HUES64 (cell line): ENCODE data around the gene SAMD8.
"Not testable (repeated sequence)": the region's sequence is repeated elsewhere in the genome, so short reads cannot be mapped to it uniquely, and the experiment has no call there.

Experiments used
- H3K27ac ChIP-seq: 2 replicates; pipeline ENCODE4 v1.7.0; 2013; ENCODE audit warnings: low read depth, low read length, inconsistent platforms
- H3K27me3 ChIP-seq: 2 replicates; pipeline ENCODE4 v1.6.1; 2013; ENCODE audit warnings: mild to moderate bottlenecking, low read length; ENCODE audit not compliant: insufficient read depth
- H3K36me3 ChIP-seq: 2 replicates; pipeline ENCODE4 v1.6.1; 2013; ENCODE audit warnings: mild to moderate bottlenecking, low read length; ENCODE audit not compliant: insufficient read depth
- H3K4me1 ChIP-seq: 2 replicates; pipeline ENCODE4 v1.6.1; 2013; ENCODE audit warnings: mild to moderate bottlenecking, low read length, moderate library complexity; ENCODE audit not compliant: insufficient read depth
- H3K4me3 ChIP-seq: 2 replicates; pipeline ENCODE4 v1.5.1; 2013; ENCODE audit warnings: mild to moderate bottlenecking, low read length, moderate library complexity
- H3K9ac ChIP-seq: 2 replicates; pipeline ENCODE4 v1.6.1; 2013; ENCODE audit warnings: mild to moderate bottlenecking, low read depth, low read length
- H3K9me3 ChIP-seq: 2 replicates; pipeline ENCODE4 v1.6.1; 2013; ENCODE audit warnings: low read depth, low read length; ENCODE audit not compliant: insufficient read depth
- WGBS: fragments of 150-250, 120-280 bp; methylation state at CpG from one replicate; pipeline ENCODE4 v1.1.7; 2013; ENCODE audit warnings: missing lambda C conversion rate; 5-methylcytosine and 5-hydroxymethylcytosine counted together

The SAMD8 gene

DNA sequence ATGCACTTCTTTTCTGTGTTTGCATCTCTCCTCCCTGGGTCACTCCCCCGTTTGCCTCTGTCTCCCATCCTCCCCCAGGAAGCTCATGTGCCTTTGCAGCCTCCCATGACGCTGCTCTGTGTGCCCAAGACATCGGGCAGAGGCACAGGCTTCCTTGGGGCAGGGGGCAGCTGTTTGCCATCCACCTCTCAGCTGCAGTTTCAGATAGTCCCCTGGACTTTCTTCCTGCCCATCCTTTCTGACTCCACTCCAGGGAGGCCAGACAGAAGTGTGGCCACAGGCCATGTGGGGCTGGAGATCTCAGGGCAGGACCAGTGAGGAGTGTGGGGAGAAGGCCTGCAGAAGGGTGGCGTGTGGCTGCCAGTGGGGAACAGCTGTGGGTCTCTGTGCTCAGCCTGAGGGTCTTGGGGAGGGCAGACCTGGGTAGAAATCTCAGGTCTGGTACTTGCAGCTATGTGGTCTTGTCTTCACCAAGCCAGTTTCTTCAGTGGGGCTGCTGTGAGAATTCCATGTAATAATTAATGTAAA, 10.6 kb upstream of the SAMD8 start:
- Histone ChIP-seq H3K27me3 (no peaks in the 10 kb centered on the region), H3K27ac (0 out of 2 replicates have a peak overlapping the region, but pooled peaks have one; percentile 32), H3K9ac (no peak overlapping the region), H3K36me3 (no peaks in the 10 kb centered on the region), H3K4me1 (peaks cover 10% of the 10 kb centered on the region), H3K4me3 (no peak overlapping the region), H3K9me3 (no peaks in the 10 kb centered on the region)
- 40% methylated on average over 4 of the region's 4 CpGs for WGBS

GRCh38 chr10:75101416-75102251, 9.8 kb upstream of the SAMD8 start:
- no peaks in the 10 kb centered on the region for H3K27me3 ChIP-seq
- no peak overlapping the region for H3K4me3 ChIP-seq
- no peak overlapping the region for H3K9ac ChIP-seq
- H3K9me3 ChIP-seq, result no peaks in the 10 kb centered on the region
- WGBS, result 95% methylated on average over 12 of the region's 12 CpGs
- no peaks in the 10 kb centered on the region for H3K36me3 ChIP-seq
- H3K4me1 ChIP-seq, result peaks cover 13% of the 10 kb centered on the region
- H3K27ac ChIP-seq, result no peak overlapping the region

DNA sequence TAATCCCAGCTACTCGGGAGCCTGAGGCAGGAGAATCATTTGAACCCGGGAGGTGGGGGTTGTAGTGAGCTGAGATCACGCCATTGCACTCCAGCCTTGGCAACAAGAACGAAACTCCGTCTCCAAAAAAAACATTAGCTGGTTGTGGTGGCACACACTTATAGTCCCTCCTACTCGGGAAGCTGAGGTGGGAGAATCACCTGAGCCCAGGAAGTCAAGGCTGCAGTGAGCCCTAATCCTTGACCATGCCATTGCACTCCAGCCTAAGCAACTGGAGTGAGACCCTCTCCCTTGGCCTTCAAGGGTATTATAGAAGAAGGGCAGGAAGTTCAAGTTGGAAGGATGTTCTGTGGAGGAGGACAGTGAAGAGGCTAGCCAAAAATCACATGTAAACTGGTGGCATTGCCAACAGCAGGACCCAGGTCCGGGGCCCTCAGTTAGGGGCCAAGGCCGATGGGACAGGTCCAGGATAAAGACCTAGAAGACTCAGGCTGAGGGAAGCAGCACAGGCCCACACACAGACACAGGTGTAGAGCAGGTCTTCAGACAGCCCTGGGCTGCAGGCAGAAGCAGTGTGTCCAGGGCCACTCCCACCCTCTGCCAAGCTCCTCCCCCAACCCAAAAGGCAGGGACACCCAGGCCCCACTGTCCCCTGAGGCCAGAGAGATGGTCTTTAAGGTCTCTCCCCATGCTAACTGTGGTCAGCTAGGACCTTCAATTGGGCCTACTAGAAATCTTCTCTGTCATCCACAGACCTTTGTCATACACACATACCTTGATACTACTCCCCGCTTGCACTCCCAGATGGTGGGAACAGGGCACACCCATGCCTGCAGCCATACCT, 8.4 kb upstream of the SAMD8 start:
- Histone ChIP-seq H3K27ac (no peak overlapping the region), H3K36me3 (no peaks in the 10 kb centered on the region), H3K27me3 (no peaks in the 10 kb centered on the region), H3K4me3 (no peak overlapping the region), H3K9ac (no peak overlapping the region), H3K4me1 (peaks cover 14% of the 10 kb centered on the region), H3K9me3 (no peaks in the 10 kb centered on the region)
- 84% methylated on average over 9 of the region's 9 CpGs for WGBS

GRCh38 chr10:75103881-75104686, 7.4 kb upstream of the SAMD8 start:
- H3K36me3 ChIP-seq, result no peaks in the 10 kb centered on the region
- no peak overlapping the region for H3K4me3 ChIP-seq
- H3K9ac ChIP-seq, result no peak overlapping the region
- H3K27ac ChIP-seq, result no peak overlapping the region
- whole genome bisulfite sequencing, result 98% methylated on average over 6 of the region's 6 CpGs
- no peaks in the 10 kb centered on the region for H3K9me3 ChIP-seq
- no peaks in the 10 kb centered on the region for H3K27me3 ChIP-seq
- peaks cover 16% of the 10 kb centered on the region for H3K4me1 ChIP-seq

DNA sequence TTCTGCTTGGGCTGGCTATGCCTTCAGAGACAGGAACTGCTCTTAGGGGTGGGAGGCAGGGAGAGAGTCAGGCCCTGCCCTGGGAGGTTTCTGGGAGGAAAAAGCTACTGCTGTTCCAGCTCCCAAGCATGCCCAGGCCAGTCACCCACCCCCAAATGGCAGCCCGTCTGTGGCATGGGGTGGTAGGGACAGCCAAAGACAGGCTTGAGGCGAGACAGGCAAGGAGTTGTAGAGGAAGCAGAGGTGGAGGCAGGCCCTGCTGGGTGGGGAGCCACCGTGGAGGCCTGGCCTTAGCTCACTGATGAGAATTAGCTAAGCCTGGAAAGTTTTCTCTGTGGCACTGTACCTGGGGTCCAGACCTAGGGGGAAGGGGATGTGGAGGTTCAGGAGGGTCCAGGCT, 6.6 kb upstream of the SAMD8 start:
- Histone ChIP-seq H3K27me3 (no peaks in the 10 kb centered on the region), H3K36me3 (no peaks in the 10 kb centered on the region), H3K4me1 (peaks cover 16% of the 10 kb centered on the region), H3K4me3 (no peak overlapping the region), H3K9me3 (no peaks in the 10 kb centered on the region), H3K9ac (no peak overlapping the region), H3K27ac (no peak overlapping the region; the same call in 1 of the 2 replicates)
- WGBS, result 92% methylated on average over 3 of the region's 3 CpGs

- Histone ChIP-seq H3K36me3 (no peaks in the 10 kb centered on the region), H3K4me1 (peaks cover 9% of the 10 kb centered on the region), H3K27ac (peak overlapping the region; percentile 75; the same call in 1 of the 2 replicates), H3K9me3 (no peaks in the 10 kb centered on the region), H3K4me3 (no peak overlapping the region), H3K9ac (no peak overlapping the region), H3K27me3 (no peaks in the 10 kb centered on the region)
- 91% methylated on average over 16 of the region's 16 CpGs for WGBS
Observed at GRCh38 chr10:75105576-75106197, 5.8 kb upstream of the SAMD8 start.

GRCh38 chr10:75106242-75106641, 5.2 kb upstream of the SAMD8 start:
- H3K4me3 ChIP-seq, result no peak overlapping the region
- WGBS, result 8% methylated on average over 8 of the region's 8 CpGs
- H3K27ac ChIP-seq, result peak overlapping the region; percentile 75; the same call in 1 of the 2 replicates
- H3K36me3 ChIP-seq, result no peaks in the 10 kb centered on the region
- no peaks in the 10 kb centered on the region for H3K27me3 ChIP-seq
- H3K9ac ChIP-seq, result no peak overlapping the region; the same call in 1 of the 2 replicates
- peaks cover 6% of the 10 kb centered on the region for H3K4me1 ChIP-seq
- H3K9me3 ChIP-seq, result no peaks in the 10 kb centered on the region

- H3K9ac ChIP-seq, H3K4me1 ChIP-seq, H3K36me3 ChIP-seq, H3K9me3 ChIP-seq, H3K27me3 ChIP-seq, H3K4me3 ChIP-seq: not testable (repeated sequence)
- peak overlapping the region; percentile 75 for H3K27ac ChIP-seq
- 94% methylated on average over 9 of the region's 9 CpGs for WGBS
Observed at GRCh38 chr10:75106891-75107290, 4.6 kb upstream of the SAMD8 start.

DNA sequence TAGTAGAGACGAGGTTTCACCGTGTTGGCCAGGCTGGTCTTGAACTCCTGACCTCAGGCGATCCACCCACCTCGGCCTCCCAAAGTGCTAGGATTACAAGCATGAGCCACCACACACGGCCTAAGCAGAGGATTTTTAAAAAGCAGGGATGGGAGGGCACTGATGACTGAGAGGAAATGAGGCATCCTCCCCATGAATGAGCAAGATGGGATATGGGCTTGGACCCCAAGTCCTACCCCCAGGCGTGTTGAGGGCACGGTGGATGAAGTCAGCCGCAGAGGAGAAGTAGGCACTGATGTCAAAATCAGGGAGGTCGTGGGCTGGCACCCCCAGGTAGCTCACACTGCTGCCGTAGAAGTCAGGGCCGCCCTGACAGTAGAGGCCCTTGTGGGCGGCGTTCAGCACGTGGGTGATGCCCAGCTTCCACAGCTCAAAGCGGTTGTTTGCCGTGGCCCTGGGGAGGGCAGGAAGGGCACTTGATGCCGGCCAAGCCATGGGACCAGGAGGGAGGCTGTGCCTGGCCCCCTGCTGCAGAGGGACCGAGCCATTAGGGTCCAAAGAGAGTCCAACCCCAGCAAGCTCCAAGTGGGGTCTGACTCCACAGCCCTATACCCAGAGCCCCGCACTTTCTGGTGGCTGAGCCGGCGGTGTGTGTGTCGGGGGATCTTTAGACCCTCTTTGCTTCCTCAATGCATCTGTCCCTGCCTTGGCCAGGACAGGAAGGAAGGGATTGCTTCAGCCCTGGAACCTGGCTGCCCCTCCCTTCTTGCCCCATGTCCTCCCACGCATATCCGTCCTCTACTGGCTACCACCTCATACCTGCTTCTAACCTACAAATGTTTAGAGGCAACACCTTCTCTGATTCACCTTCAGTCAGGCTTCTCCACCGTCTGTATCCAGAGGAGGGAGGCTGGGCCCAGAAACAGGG, 3.4 kb upstream of the SAMD8 start:
- Histone ChIP-seq H3K9me3 (no peaks in the 10 kb centered on the region), H3K27ac (peak overlapping the region; percentile 17; the same call in 1 of the 2 replicates), H3K4me1 (peaks cover 12% of the 10 kb centered on the region), H3K4me3 (no peak overlapping the region), H3K36me3 (no peaks in the 10 kb centered on the region), H3K27me3 (no peaks in the 10 kb centered on the region), H3K9ac (no peak overlapping the region)
- 89% methylated on average over 25 of the region's 25 CpGs for WGBS
